Urinary bladder (tissue), 4 donors: ENCODE results near the gene HSF2BP. TPM values are rescaled to one million over a fixed set of nuclear protein-coding genes. Genes with fewer than 3 reads are reported as not detected.
"Not testable (repeated sequence)": the region's sequence is repeated elsewhere in the genome, so short reads cannot be mapped to it uniquely, and the experiment has no call there.

ENCODE experiments used
- DNase-seq: peaks from one replicate; pipeline ENCODE4 v3.0.0-alpha.2; 2015; ENCODE audit errors: extremely low spot score
- H3K27ac ChIP-seq: one replicate; pipeline ENCODE4 v1.5.1; 2013; ENCODE audit warnings: low read depth, mild to moderate bottlenecking, moderate library complexity
- H3K36me3 ChIP-seq: one replicate; pipeline ENCODE4 v1.6.1; 2013; ENCODE audit warnings: mild to moderate bottlenecking, moderate library complexity; ENCODE audit not compliant: insufficient read depth
- H3K4me1 ChIP-seq: one replicate; pipeline ENCODE4 v1.6.1; 2013; ENCODE audit warnings: mild to moderate bottlenecking, moderate library complexity; ENCODE audit not compliant: insufficient read depth
- H3K4me3 ChIP-seq: one replicate; pipeline ENCODE4 v1.5.1; 2013; ENCODE audit warnings: low read depth, low read length
- WGBS: extraction: QIAGEN DNeasy Blood & Tissue Kit; methylation state at CpG from one replicate; pipeline ENCODE4 v1.1.7; 2013; 5-methylcytosine and 5-hydroxymethylcytosine counted together
- polyA plus RNA-seq: library from polyadenylated mRNA; stranded (reverse); fragments of 200-250 nt; gene quantifications from one replicate; pipeline ENCODE4 v1.2.3, GENCODE V29; 2013
- total RNA-seq: library from RNA; depleted of rRNA; stranded (reverse); fragments of >200 nt; gene quantifications from one replicate; pipeline ENCODE4 v1.2.3, GENCODE V29; 2014
- donor health status: healthy with polysubstance abuse.
- donor health status: healthy.

Gene HSF2BP
- total and polyA plus RNA-seq, 2 donors, result 0.37 to 1.1 TPM

- DNase-seq, result no peak
- 49% methylated on average over 19 of the region's 19 CpGs for WGBS
- H3K27ac ChIP-seq, result no peak overlapping the region
Observed at GRCh38 chr21:43574741-43575472, 84.4 kb downstream of the HSF2BP start.

GRCh38 chr21:43573921-43574320, 85.4 kb downstream of the HSF2BP start:
- Histone ChIP-seq H3K4me3 (no peak overlapping the region), H3K36me3 (no peaks in the 10 kb centered on the region), H3K27ac (no peak overlapping the region), H3K4me1 (no peaks in the 10 kb centered on the region)
- 95% methylated on average over 7 of the region's 7 CpGs for WGBS
- no peak for DNase-seq

More at GRCh38 chr21:43574741-43575472, 84.4 kb downstream of the HSF2BP start:
- Histone ChIP-seq H3K4me1 (no peaks in the 10 kb centered on the region), H3K4me3 (no peak overlapping the region), H3K36me3 (no peaks in the 10 kb centered on the region)

GRCh38 chr21:43572446-43572845, 86.8 kb downstream of the HSF2BP start:
- H3K4me3 ChIP-seq, result no peak overlapping the region
- H3K36me3 ChIP-seq, result no peaks in the 10 kb centered on the region
- H3K27ac ChIP-seq, result no peak overlapping the region
- WGBS, result 79% methylated on average over 5 of the region's 5 CpGs
- H3K4me1 ChIP-seq, result no peaks in the 10 kb centered on the region
- DNase-seq, result no peak

DNA sequence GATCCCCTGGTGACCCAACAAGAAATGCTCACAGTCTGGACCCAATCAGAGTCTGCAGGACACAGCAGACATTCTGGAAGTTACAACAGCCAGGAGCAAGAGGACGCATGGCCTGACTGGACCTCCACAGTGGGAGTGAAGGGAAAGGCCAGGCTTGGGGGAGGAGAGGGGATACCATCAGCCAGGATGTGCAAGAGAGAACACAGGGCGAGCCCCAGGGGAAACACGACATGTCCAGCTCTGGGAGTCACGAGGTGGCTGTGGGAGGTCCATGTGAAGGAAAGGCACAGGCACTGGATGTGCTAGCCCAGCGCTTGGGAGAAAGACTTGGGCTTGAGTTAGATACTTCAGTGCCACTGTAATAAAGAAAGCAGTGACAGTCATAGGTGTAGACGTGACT, 87.3 kb downstream of the HSF2BP start:
- Histone ChIP-seq H3K27ac (no peak overlapping the region), H3K4me3 (no peak overlapping the region), H3K4me1 (no peaks in the 10 kb centered on the region), H3K36me3 (no peaks in the 10 kb centered on the region)
- 90% methylated on average over 6 of the region's 6 CpGs for WGBS
- no peak for DNase-seq

GRCh38 chr21:43570195-43570594, 89.1 kb downstream of the HSF2BP start:
- H3K36me3 ChIP-seq, DNase-seq, H3K4me3 ChIP-seq, H3K4me1 ChIP-seq, H3K27ac ChIP-seq: not testable (repeated sequence)
- WGBS, result no CpG with 5 or more reads among the region's 3 CpGs

GRCh38 chr21:43562451-43562850, 96.8 kb downstream of the HSF2BP start:
- DNase-seq, H3K27ac ChIP-seq, H3K4me3 ChIP-seq, H3K36me3 ChIP-seq, H3K4me1 ChIP-seq: not testable (repeated sequence)
- WGBS, result no CpG with 5 or more reads among the region's 5 CpGs

DNA sequence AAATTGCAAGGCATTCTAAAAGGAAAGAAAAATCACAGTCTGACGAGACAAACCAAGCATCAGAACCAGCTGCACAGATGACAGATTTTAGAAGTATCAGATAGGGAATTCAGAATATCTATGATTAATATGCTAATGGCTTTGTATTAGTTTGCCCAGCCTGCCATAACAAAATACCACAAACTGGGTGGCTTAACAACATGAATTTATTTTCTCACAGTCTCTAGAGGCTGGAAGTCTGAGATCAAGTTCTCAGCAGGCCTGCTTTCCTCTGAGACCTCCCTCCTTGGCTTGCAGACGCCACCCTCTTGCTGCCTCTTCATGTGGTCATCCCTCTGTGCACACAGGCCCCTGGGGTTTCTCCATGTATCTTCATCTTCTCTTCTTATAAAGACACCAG, 118.7 kb downstream of the HSF2BP start:
- not testable (repeated sequence) for H3K4me1 ChIP-seq, DNase-seq, H3K27ac ChIP-seq, H3K36me3 ChIP-seq, H3K4me3 ChIP-seq
- WGBS, result no CpG with 5 or more reads among the region's 2 CpGs

DNA sequence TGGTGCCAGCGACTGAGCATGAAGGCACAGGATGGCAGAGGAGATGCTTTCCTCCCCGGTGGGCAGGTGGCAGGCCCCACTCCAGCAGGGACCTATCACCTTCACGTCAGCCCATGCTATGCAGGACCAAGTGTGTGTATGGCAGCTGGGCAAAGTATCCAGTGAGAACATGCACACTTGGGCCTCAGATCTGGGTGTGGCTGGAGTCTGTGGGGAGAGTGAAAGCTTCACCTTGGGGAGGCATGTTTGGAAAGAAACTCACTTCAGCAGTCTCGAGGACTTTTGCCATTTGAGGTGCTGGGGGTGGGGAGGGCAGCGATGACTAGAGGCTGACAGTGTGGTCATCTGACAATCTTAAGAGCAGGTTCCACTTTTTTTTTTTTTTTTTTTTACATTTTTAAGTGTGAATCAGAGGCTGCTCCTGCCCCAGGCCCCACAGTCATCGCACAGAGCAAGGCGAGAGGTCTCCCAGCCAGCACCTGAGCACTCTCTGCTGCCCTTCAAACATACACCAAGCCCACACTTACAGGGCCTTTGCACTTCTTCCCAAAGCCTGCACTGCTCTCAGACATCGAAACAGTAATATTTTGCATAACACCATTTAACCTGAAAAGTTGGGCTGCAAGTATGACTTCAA, 136.7 kb downstream of the HSF2BP start:
- not testable (repeated sequence) for DNase-seq, H3K4me3 ChIP-seq, H3K27ac ChIP-seq, H3K4me1 ChIP-seq, H3K36me3 ChIP-seq
- WGBS, result no CpG with 5 or more reads among the region's 8 CpGs

DNA sequence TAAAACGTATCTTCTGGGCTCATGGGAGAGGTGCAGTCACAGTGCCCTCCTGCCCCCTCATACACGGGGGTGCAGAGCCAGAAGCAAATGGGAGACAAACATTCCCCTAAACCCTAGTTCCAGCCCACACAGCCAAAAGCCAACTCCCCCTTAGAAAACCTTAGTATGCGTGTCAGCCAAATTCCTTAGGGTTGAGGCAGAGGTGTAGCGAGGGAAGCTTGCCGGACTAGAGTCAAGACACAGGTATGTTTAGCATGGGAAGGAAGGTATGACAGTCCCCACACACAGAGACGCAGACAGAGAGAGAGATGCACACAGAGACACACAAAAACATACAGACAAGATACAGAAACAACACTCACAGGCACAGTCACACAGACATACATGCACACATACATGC, 141.6 kb downstream of the HSF2BP start:
- DNase-seq, H3K4me1 ChIP-seq, H3K27ac ChIP-seq, H3K36me3 ChIP-seq, H3K4me3 ChIP-seq: not testable (repeated sequence)
- WGBS, result no CpG with 5 or more reads among the region's 6 CpGs

- not testable (repeated sequence) for H3K4me3 ChIP-seq, DNase-seq
- no CpG with 5 or more reads among the region's 10 CpGs for WGBS
Observed at GRCh38 chr21:43516860-43517627, 142.2 kb downstream of the HSF2BP start.

DNA sequence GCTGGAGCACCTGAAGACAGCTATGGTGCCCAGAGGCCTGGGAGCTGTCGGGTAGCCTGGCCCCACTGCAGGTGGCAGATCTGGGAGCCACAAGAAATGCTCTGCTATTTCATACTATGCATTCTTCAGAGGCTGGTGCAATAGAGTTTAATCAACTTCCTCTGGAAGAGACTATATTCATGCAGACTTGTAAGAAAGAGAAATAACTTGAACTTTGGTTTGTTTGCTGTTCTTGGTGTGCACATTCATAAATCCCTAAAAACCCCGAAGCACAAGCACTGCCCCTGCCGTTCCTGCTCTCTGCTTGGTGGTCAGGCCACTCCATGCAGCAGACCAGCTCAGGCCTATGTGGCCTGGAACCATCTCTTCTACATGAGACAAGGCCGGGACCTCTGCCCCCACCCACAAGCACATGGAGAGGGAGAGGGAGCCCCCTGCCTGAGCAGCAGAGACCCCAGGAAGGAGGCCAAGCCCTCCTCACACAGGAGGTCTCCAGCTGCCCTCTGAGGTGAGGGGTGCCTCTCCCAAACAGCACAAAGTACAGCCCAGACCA, 142.9 kb downstream of the HSF2BP start:
- WGBS, result no CpG with 5 or more reads among the region's 4 CpGs
- not testable (repeated sequence) for H3K36me3 ChIP-seq

More at GRCh38 chr21:43516860-43517627, 142.2 kb downstream of the HSF2BP start:
- not testable (repeated sequence) for H3K36me3 ChIP-seq, H3K27ac ChIP-seq, H3K4me1 ChIP-seq

DNA sequence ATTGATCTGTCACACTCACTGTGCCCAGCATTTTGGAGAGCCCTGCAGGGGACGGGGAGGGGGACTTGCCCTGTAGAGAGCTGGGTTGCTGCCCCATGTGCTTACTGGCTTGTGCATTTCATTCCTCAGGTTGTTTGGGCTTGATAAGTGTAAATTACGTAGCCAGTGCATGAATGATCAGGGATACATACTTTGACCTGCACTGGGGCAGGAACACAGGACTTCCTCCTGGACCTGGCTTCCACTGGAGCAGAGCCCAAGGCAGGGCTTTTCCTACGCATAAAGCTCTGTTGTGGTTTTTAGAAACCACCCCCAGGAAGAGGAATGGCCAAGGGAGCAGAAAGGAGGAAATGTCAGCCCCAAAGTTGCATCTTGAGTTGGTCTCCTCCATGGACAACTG, 144.5 kb downstream of the HSF2BP start:
- not testable (repeated sequence) for H3K27ac ChIP-seq, DNase-seq, H3K4me3 ChIP-seq, H3K4me1 ChIP-seq, H3K36me3 ChIP-seq
- no CpG with 5 or more reads among the region's 3 CpGs for WGBS

More for the DNA sequence above, 142.9 kb downstream of the HSF2BP start:
- DNase-seq, H3K27ac ChIP-seq, H3K4me3 ChIP-seq, H3K4me1 ChIP-seq: not testable (repeated sequence)

DNA sequence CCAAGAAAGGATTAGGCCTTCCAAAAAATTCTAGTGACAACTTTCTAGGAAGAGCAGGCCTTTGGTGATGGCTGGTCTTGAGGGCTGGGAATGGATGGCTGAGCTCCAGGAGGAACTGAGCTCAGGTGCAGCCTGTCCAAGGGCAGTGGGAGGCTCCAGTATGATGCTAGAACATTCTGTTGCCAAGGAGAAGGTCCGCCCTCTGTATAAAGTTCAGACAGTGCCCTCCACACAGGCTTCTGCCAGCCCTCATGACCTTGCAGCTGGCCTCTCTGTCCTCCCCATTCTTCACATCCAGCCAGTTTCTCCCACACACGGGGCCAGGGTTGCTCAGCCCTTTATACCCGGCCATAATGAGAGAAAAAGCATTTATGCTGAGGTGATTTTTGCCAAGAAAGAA, 146.3 kb downstream of the HSF2BP start:
- not testable (repeated sequence) for H3K4me1 ChIP-seq, H3K36me3 ChIP-seq, H3K27ac ChIP-seq, H3K4me3 ChIP-seq, DNase-seq
- WGBS, result no CpG with 5 or more reads among the region's 3 CpGs
